Measurements from ENCODE around the gene CATSPERB.
"Not testable (repeated sequence)": the region's sequence is repeated elsewhere in the genome, so short reads cannot be mapped to it uniquely, and the experiment has no call there.

The CATSPERB gene

DNA sequence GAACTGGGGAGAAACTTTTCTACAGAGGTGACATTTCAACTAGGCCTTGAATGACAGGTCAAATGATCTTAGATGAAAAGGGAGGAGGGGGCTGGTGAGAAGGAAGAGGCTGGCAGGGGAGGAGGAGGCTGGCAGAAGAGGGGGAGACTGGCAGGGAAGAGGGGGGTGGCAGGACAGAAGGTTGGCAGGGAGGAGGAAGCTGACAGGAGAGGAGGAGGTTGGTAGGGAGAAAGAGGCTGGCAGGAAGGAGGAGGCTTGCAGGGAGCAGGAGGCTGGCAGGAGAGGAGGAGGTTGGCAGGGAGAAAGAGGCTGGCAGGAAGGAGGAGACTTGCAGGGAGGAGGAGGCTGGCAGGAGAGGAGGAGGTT is 158.4 kb downstream of the CATSPERB start:
- no peak overlapping the region for H3K4me3 ChIP-seq (ENCODE audit: insufficient read depth, low read depth, low read length)
- H3K4me1 ChIP-seq (ENCODE audit: control insufficient read depth, insufficient read depth, low read length): peaks cover 19% of the 10 kb centered on the region
- H3K9me3 ChIP-seq (ENCODE audit: control insufficient read depth, low read length): peaks cover 2% of the 10 kb centered on the region
- H3K27me3 ChIP-seq (ENCODE audit: control insufficient read depth, insufficient read depth, low read length, poor library complexity, severe bottlenecking): peaks cover 69% of the 10 kb centered on the region
- H3K36me3 ChIP-seq (ENCODE audit: control insufficient read depth, insufficient read depth, low read length): no peaks in the 10 kb centered on the region
- H3K27ac ChIP-seq (ENCODE audit: insufficient read depth, low read depth, low read length, poor library complexity, severe bottlenecking): no peak overlapping the region

DNA sequence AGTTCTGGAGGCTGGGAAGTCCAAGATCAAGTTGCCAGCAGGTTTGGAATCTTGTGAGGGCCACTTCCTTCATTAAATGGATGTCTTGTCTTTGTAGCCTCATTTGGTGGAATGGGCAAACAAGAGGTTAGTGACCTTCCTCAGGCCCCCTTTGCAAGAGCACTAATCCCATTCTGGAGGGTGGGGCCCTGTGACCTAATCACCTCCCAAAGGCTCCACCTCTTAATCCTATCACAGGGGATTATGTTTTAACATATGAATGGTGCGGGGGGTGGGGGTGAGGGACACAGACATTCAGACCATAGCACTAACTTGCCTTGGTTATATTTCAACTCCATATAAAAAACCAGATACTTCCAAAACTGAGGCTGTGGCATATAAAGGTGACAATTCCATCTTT is 161.9 kb downstream of the CATSPERB start:
- no peaks in the 10 kb centered on the region for H3K9me3 ChIP-seq (ENCODE audit: control insufficient read depth, low read length)
- no peaks in the 10 kb centered on the region for H3K36me3 ChIP-seq (ENCODE audit: control insufficient read depth, insufficient read depth, low read length)
- H3K27ac ChIP-seq (ENCODE audit: insufficient read depth, low read depth, low read length, poor library complexity, severe bottlenecking): no peak overlapping the region
- WGBS, 2 experiments: no CpG with 5 or more reads among the region's 1 CpG
- no peak overlapping the region for H3K4me3 ChIP-seq (ENCODE audit: insufficient read depth, low read depth, low read length)
- peaks cover 14% of the 10 kb centered on the region for H3K4me1 ChIP-seq (ENCODE audit: control insufficient read depth, insufficient read depth, low read length)
- peaks cover 82% of the 10 kb centered on the region for H3K27me3 ChIP-seq (ENCODE audit: control insufficient read depth, insufficient read depth, low read length, poor library complexity, severe bottlenecking)

DNA sequence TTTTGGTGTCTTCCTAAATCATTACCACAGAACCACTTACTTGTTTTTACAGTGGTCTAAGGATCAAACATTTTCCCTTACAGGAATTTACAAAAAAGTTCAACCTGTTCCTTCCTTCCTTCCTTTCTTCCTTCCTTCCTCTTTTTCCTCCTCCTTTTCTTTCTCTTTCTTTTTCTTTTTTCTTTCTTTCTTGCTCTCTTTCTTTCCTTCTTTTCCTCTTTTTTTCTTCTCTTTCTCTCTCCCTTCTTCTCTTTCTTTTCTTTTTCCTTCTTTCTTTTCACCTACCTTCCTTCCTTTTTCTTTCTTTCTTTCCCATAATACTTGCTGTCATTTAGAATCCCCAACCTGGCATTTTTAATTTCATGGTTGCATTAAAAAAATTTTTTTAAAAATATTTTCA is 162.6 kb downstream of the CATSPERB start:
- H3K4me3 ChIP-seq (ENCODE audit: insufficient read depth, low read depth, low read length): no peak overlapping the region
- H3K27me3 ChIP-seq (ENCODE audit: control insufficient read depth, insufficient read depth, low read length, poor library complexity, severe bottlenecking): peaks cover 77% of the 10 kb centered on the region
- H3K27ac ChIP-seq (ENCODE audit: insufficient read depth, low read depth, low read length, poor library complexity, severe bottlenecking): no peak overlapping the region
- H3K4me1 ChIP-seq (ENCODE audit: control insufficient read depth, insufficient read depth, low read length): peaks cover 7% of the 10 kb centered on the region
- H3K9me3 ChIP-seq (ENCODE audit: control insufficient read depth, low read length): no peaks in the 10 kb centered on the region
- H3K36me3 ChIP-seq (ENCODE audit: control insufficient read depth, insufficient read depth, low read length): no peaks in the 10 kb centered on the region

DNA sequence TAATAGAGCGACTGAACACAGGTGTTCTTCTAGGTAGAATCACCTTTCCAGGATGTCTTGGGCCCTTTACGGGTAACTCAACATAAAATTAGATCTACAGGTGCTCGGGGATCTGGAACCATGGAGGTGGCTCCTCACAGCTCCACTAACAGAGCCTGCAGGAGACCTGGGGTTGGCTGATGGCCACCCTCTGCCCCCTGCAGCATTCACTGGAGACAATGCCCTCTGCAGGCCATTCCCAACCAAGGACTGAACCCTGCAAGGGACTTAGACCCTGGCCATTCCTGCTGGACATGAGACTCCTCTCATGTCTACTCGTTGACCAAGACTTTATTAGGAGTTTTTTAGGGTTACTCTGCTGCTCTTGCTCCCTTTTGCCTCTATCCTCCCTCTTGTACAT is 163.3 kb downstream of the CATSPERB start:
- Histone ChIP-seq H3K4me3 (ENCODE audit: insufficient read depth, low read depth, low read length) (no peak overlapping the region), H3K9me3 (ENCODE audit: control insufficient read depth, low read length) (no peaks in the 10 kb centered on the region), H3K27ac (ENCODE audit: insufficient read depth, low read depth, low read length, poor library complexity, severe bottlenecking) (no peak overlapping the region), H3K27me3 (ENCODE audit: control insufficient read depth, insufficient read depth, low read length, poor library complexity, severe bottlenecking) (peaks cover 70% of the 10 kb centered on the region), H3K36me3 (ENCODE audit: control insufficient read depth, insufficient read depth, low read length) (no peaks in the 10 kb centered on the region), H3K4me1 (ENCODE audit: control insufficient read depth, insufficient read depth, low read length) (peaks cover under 1% of the 10 kb centered on the region)
- WGBS, 2 experiments: 92 to 97% methylated on average over 4 of the region's 4 CpGs

DNA sequence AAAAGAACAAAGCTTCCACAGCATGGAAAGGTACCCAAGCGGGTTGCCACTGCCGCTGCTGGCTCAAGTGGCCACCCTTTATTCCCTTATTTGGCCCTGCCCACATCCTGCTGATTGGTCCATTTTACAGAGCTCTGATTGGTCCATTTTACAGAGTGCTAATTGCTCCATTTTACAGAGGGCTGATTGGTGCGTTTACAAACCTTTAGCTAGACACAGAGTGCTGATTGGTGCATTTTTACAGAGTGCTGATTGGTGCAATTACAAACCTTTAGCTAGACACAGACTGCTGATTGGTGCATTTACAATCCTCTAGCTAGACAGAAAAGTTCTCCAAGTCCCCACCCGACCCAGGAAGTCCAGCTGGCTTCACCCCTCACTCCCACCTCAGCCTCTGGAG is 164.1 kb downstream of the CATSPERB start:
- H3K4me1 ChIP-seq (ENCODE audit: control insufficient read depth, insufficient read depth, low read length); H3K36me3 ChIP-seq (ENCODE audit: control insufficient read depth, insufficient read depth, low read length); H3K9me3 ChIP-seq (ENCODE audit: control insufficient read depth, low read length); H3K27ac ChIP-seq (ENCODE audit: insufficient read depth, low read depth, low read length, poor library complexity, severe bottlenecking); H3K4me3 ChIP-seq (ENCODE audit: insufficient read depth, low read depth, low read length): not testable (repeated sequence)
- H3K27me3 ChIP-seq (ENCODE audit: control insufficient read depth, insufficient read depth, low read length, poor library complexity, severe bottlenecking): peaks cover 62% of the 10 kb centered on the region
- 55 to 62% methylated on average over 4 of the region's 4 CpGs for WGBS, 2 experiments

DNA sequence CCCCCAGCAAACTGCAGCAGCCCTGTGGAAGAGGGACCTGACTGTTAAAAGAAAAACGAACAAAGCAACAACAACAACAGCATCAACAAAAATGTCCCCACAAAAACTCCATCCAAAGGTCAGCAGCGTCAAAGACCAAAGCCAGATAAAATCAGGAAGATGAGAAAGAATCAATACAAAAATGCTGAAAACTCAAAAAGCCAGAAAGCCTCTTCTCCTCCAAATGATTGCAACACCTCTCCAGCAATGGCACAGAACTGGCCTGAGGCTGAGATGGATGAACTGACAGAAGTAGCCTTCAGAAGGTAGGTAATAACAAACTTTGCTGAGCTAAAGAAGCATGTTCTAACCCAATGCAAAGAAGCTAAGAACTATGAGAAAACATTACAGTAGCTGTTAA is 176.4 kb downstream of the CATSPERB start:
- peaks cover 3% of the 10 kb centered on the region for H3K4me1 ChIP-seq (ENCODE audit: control insufficient read depth, insufficient read depth, low read length)
- no peaks in the 10 kb centered on the region for H3K27me3 ChIP-seq (ENCODE audit: control insufficient read depth, insufficient read depth, low read length, poor library complexity, severe bottlenecking)
- no peak overlapping the region for H3K4me3 ChIP-seq (ENCODE audit: insufficient read depth, low read depth, low read length)
- no peaks in the 10 kb centered on the region for H3K9me3 ChIP-seq (ENCODE audit: control insufficient read depth, low read length)
- no peak overlapping the region for H3K27ac ChIP-seq (ENCODE audit: insufficient read depth, low read depth, low read length, poor library complexity, severe bottlenecking)
- WGBS, 2 experiments: 89 to 92% methylated on average over 2 of the region's 2 CpGs
- no peaks in the 10 kb centered on the region for H3K36me3 ChIP-seq (ENCODE audit: control insufficient read depth, insufficient read depth, low read length)

GRCh38 chr14:91554535-91555332 is 177.2 kb downstream of the CATSPERB start:
- Histone ChIP-seq H3K4me1 (ENCODE audit: control insufficient read depth, insufficient read depth, low read length) (peaks cover 3% of the 10 kb centered on the region), H3K27me3 (ENCODE audit: control insufficient read depth, insufficient read depth, low read length, poor library complexity, severe bottlenecking) (no peaks in the 10 kb centered on the region), H3K36me3 (ENCODE audit: control insufficient read depth, insufficient read depth, low read length) (no peaks in the 10 kb centered on the region), H3K9me3 (ENCODE audit: control insufficient read depth, low read length) (no peaks in the 10 kb centered on the region), H3K4me3 (ENCODE audit: insufficient read depth, low read depth, low read length) (no peak overlapping the region), H3K27ac (ENCODE audit: insufficient read depth, low read depth, low read length, poor library complexity, severe bottlenecking) (no peak overlapping the region)
- 91 to 94% methylated on average over 11 of the region's 11 CpGs for WGBS, 2 experiments

- Histone ChIP-seq H3K36me3 (ENCODE audit: control insufficient read depth, insufficient read depth, low read length) (no peaks in the 10 kb centered on the region), H3K9me3 (ENCODE audit: control insufficient read depth, low read length) (peaks cover 2% of the 10 kb centered on the region), H3K27me3 (ENCODE audit: control insufficient read depth, insufficient read depth, low read length, poor library complexity, severe bottlenecking) (peaks cover 13% of the 10 kb centered on the region), H3K4me1 (ENCODE audit: control insufficient read depth, insufficient read depth, low read length) (no peaks in the 10 kb centered on the region), H3K27ac (ENCODE audit: insufficient read depth, low read depth, low read length, poor library complexity, severe bottlenecking) (no peak overlapping the region), H3K4me3 (ENCODE audit: insufficient read depth, low read depth, low read length) (no peak overlapping the region)
- 91 to 92% methylated on average over 3 of the region's 3 CpGs for WGBS, 2 experiments
These were observed 183.8 kb downstream of the CATSPERB start for GRCh38 chr14:91548108-91548507.

- Histone ChIP-seq H3K36me3 (ENCODE audit: control insufficient read depth, insufficient read depth, low read length) (no peaks in the 10 kb centered on the region), H3K9me3 (ENCODE audit: control insufficient read depth, low read length) (peaks cover 2% of the 10 kb centered on the region), H3K27ac (ENCODE audit: insufficient read depth, low read depth, low read length, poor library complexity, severe bottlenecking) (no peak overlapping the region), H3K27me3 (ENCODE audit: control insufficient read depth, insufficient read depth, low read length, poor library complexity, severe bottlenecking) (peaks cover 13% of the 10 kb centered on the region), H3K4me3 (ENCODE audit: insufficient read depth, low read depth, low read length) (no peak overlapping the region), H3K4me1 (ENCODE audit: control insufficient read depth, insufficient read depth, low read length) (no peaks in the 10 kb centered on the region)
- 57 to 76% methylated on average over 3 to 4 of the region's 5 CpGs for WGBS, 2 experiments
These were observed 185.8 kb downstream of the CATSPERB start for GRCh38 chr14:91545946-91546716.

GRCh38 chr14:91545204-91545603 is 186.7 kb downstream of the CATSPERB start:
- H3K4me1 ChIP-seq (ENCODE audit: control insufficient read depth, insufficient read depth, low read length): no peaks in the 10 kb centered on the region
- H3K9me3 ChIP-seq (ENCODE audit: control insufficient read depth, low read length): peaks cover 2% of the 10 kb centered on the region
- H3K27ac ChIP-seq (ENCODE audit: insufficient read depth, low read depth, low read length, poor library complexity, severe bottlenecking): no peak overlapping the region
- no peaks in the 10 kb centered on the region for H3K36me3 ChIP-seq (ENCODE audit: control insufficient read depth, insufficient read depth, low read length)
- H3K27me3 ChIP-seq (ENCODE audit: control insufficient read depth, insufficient read depth, low read length, poor library complexity, severe bottlenecking): peaks cover 13% of the 10 kb centered on the region
- H3K4me3 ChIP-seq (ENCODE audit: insufficient read depth, low read depth, low read length): no peak overlapping the region
